Choroid plexus epithelial cell (primary cell): Measurements from ENCODE around the gene GRM1.

Source experiments
- DNase-seq: peaks from one replicate; pipeline ENCODE4 v3.0.0-alpha.2; 2010; ENCODE audit warnings: low read depth
- H3K4me3 ChIP-seq: 2 replicates; pipeline ENCODE4 v1.5.1; 2011; ENCODE audit warnings: low read depth, mild to moderate bottlenecking, control low read depth, low read length, moderate library complexity
- CTCF ChIP-seq: conservative IDR thresholded peaks from 2 replicates; pipeline ENCODE4 v1.5.1; 2011; ENCODE audit warnings: low read depth, mild to moderate bottlenecking, control low read depth, inconsistent platforms, low read length, moderate library complexity

GRM1 gene

GRCh38 chr6:146028851-146029572, at the start of gene GRM1:
TSS of gene GRM1 (plus strand) at chr6:146029062. CDS start at chr6:146029518, 456 bp downstream.
- no peak for DNase-seq
- no peak for TF ChIP-seq CTCF
- peak within 1 kb of the TSS; percentile 24 for H3K4me3 ChIP-seq

- no peak for DNase-seq
- TF ChIP-seq CTCF = no peak
- H3K4me3 ChIP-seq = no peak overlapping the region
Observed at GRCh38 chr6:146009338-146009737, 19.5 kb upstream of the GRM1 start.

- no peak for TF ChIP-seq CTCF
- H3K4me3 ChIP-seq = no peak overlapping the region
- no peak for DNase-seq
Observed at GRCh38 chr6:146014233-146014632, 14.6 kb upstream of the GRM1 start.

GRCh38 chr6:146017672-146018071, 11.2 kb upstream of the GRM1 start:
- DNase-seq = peak; percentile 2
- TF ChIP-seq CTCF = no peak
- no peak overlapping the region for H3K4me3 ChIP-seq

- no peak overlapping the region for H3K4me3 ChIP-seq
- TF ChIP-seq CTCF = no peak
- DNase-seq = no peak
Observed at GRCh38 chr6:146026873-146027272, 2.0 kb upstream of the GRM1 start.

- H3K4me3 ChIP-seq = no peak overlapping the region
- TF ChIP-seq CTCF = peak; percentile 14
- peak; percentile 6 for DNase-seq
Observed at GRCh38 chr6:146027586-146028251, 1.1 kb upstream of the GRM1 start.
